Liver (tissue), 3 donors: ENCODE results near the gene ZFAND3.

Experiments
- FOXA1 ChIP-seq: IDR thresholded peaks from 2 replicates; pipeline ENCODE4 v1.6.1; 2016; ENCODE audit warnings: antibody characterized with exemption
- JUND ChIP-seq, 2 donors: IDR thresholded peaks; 2 replicates each; pipeline ENCODE4 v1.6.1; 2016; ENCODE audit warnings: antibody characterized with exemption in 2 of 2
- MAX ChIP-seq: IDR thresholded peaks from 2 replicates; pipeline ENCODE4 v1.6.1; 2016; ENCODE audit warnings: antibody characterized with exemption
- RAD21 ChIP-seq, 2 donors: IDR thresholded peaks; 2 replicates each; pipeline ENCODE4 v1.6.1; 2016; ENCODE audit warnings: antibody characterized with exemption in 2 of 2, mild to moderate bottlenecking in 2 of 2
- SP1 ChIP-seq: IDR thresholded peaks from 2 replicates; pipeline ENCODE4 v1.6.1; 2018; ENCODE audit warnings: antibody characterized with exemption, mild to moderate bottlenecking
- TAF1 ChIP-seq: conservative IDR thresholded peaks from 2 replicates; pipeline ENCODE4 v1.6.1; 2016; ENCODE audit warnings: antibody characterized with exemption, mild to moderate bottlenecking
- ZBTB33 ChIP-seq: IDR thresholded peaks from 2 replicates; pipeline ENCODE4 v1.6.1; 2016; ENCODE audit warnings: antibody characterized with exemption
- TF ChIP-seq, protein P1 (sequence below): IDR thresholded peaks from 2 replicates; pipeline ENCODE4 v1.6.1; 2016; ENCODE audit warnings: antibody characterized with exemption, mild to moderate bottlenecking
- TF ChIP-seq, protein P2 (sequence below): fragments of 150-350 bp; IDR thresholded peaks from 2 replicates; pipeline ENCODE4 v1.5.1; 2017; ENCODE audit warnings: improper control_type of control experiment, low read depth, low read length; ENCODE audit not compliant: missing input control
- donor health status: healthy.
- donor health status: healthy.

DNA sequence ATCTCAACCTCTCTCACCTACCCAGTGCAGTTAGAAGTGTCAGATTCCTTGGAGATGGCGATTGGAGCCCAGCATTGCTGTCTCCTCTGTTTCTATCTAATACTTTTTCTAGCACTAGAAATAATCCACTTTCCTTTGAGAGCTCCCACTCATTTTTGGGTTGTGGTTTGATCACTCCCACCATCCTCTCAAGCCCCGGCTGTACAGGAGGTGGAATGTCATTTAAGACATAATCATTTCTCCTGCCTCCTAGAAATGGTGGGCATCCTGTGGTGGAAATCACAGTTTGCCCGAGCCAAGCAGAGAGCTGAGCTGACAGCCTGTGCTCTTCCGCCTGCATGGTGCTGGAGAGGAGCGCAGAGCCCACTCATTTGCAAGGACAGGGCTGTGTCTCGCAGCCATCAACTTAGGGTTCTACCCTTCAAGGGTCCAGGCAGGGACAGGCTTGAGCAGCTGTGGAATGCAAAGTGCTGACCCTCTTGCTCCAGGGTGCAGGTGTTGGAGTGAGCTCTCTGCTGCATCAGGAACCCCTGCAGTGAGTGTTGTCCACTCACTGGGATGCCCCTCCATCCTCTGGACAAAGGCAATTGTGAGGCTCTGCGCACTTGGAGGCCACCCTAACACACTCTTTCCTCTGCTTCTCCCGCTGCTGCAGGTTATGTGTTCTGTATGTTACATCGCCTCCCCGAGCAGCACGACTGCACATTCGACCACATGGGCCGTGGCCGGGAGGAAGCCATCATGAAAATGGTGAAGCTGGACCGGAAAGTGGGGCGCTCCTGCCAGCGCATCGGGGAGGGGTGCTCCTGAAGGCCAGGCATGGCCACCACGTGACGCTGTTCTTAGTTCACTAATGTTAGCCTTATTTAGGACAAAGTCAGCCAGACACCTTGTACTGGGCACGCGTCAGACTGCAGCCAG is 332.3 kb downstream of the ZFAND3 start:
- TF ChIP-seq MAX = no peak
- no peak for TF ChIP-seq RAD21 (IDR thresholded peaks at IDR 0.05)
- TF ChIP-seq FOXA1 = no peak
- TF ChIP-seq, protein P1, sequence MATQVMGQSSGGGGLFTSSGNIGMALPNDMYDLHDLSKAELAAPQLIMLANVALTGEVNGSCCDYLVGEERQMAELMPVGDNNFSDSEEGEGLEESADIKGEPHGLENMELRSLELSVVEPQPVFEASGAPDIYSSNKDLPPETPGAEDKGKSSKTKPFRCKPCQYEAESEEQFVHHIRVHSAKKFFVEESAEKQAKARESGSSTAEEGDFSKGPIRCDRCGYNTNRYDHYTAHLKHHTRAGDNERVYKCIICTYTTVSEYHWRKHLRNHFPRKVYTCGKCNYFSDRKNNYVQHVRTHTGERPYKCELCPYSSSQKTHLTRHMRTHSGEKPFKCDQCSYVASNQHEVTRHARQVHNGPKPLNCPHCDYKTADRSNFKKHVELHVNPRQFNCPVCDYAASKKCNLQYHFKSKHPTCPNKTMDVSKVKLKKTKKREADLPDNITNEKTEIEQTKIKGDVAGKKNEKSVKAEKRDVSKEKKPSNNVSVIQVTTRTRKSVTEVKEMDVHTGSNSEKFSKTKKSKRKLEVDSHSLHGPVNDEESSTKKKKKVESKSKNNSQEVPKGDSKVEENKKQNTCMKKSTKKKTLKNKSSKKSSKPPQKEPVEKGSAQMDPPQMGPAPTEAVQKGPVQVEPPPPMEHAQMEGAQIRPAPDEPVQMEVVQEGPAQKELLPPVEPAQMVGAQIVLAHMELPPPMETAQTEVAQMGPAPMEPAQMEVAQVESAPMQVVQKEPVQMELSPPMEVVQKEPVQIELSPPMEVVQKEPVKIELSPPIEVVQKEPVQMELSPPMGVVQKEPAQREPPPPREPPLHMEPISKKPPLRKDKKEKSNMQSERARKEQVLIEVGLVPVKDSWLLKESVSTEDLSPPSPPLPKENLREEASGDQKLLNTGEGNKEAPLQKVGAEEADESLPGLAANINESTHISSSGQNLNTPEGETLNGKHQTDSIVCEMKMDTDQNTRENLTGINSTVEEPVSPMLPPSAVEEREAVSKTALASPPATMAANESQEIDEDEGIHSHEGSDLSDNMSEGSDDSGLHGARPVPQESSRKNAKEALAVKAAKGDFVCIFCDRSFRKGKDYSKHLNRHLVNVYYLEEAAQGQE = no peak
- TF ChIP-seq, protein P2, sequence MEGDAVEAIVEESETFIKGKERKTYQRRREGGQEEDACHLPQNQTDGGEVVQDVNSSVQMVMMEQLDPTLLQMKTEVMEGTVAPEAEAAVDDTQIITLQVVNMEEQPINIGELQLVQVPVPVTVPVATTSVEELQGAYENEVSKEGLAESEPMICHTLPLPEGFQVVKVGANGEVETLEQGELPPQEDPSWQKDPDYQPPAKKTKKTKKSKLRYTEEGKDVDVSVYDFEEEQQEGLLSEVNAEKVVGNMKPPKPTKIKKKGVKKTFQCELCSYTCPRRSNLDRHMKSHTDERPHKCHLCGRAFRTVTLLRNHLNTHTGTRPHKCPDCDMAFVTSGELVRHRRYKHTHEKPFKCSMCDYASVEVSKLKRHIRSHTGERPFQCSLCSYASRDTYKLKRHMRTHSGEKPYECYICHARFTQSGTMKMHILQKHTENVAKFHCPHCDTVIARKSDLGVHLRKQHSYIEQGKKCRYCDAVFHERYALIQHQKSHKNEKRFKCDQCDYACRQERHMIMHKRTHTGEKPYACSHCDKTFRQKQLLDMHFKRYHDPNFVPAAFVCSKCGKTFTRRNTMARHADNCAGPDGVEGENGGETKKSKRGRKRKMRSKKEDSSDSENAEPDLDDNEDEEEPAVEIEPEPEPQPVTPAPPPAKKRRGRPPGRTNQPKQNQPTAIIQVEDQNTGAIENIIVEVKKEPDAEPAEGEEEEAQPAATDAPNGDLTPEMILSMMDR = no peak
- TF ChIP-seq ZBTB33 = no peak
- no peak for TF ChIP-seq TAF1
- no peak for TF ChIP-seq SP1
- TF ChIP-seq JUND (IDR thresholded peaks at IDR 0.05) = no peak
